GM12872 (cell line): Measurements from ENCODE around the gene LOXHD1.

ENCODE experiments used
- TF ChIP-seq, protein P1 (sequence below): IDR thresholded peaks from 3 replicates; pipeline ENCODE4 v1.5.1; 2011; ENCODE audit warnings: low read depth, mild to moderate bottlenecking, low read length, moderate library complexity; ENCODE audit not compliant: insufficient read depth

LOXHD1 gene

DNA sequence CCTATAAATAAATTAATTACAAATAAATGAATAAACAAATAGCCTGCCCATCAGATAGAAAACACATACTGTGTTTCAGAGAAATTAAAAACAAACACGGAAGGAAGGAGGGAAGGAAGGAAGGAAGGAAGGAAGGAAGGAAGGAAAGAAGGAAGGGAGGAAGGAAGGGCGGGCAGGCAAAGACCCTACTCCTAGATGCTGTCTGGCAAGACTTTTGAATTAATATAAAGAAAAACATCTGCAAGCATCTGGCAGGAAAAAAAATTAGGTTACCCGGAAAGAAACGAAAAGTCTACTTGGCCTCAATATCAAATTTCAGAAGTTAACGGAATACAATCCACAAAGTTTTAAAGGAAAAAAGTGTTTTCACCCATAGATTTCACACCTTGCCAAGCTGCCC is 49.1 kb downstream of the LOXHD1 start:
- TF ChIP-seq, protein P1, sequence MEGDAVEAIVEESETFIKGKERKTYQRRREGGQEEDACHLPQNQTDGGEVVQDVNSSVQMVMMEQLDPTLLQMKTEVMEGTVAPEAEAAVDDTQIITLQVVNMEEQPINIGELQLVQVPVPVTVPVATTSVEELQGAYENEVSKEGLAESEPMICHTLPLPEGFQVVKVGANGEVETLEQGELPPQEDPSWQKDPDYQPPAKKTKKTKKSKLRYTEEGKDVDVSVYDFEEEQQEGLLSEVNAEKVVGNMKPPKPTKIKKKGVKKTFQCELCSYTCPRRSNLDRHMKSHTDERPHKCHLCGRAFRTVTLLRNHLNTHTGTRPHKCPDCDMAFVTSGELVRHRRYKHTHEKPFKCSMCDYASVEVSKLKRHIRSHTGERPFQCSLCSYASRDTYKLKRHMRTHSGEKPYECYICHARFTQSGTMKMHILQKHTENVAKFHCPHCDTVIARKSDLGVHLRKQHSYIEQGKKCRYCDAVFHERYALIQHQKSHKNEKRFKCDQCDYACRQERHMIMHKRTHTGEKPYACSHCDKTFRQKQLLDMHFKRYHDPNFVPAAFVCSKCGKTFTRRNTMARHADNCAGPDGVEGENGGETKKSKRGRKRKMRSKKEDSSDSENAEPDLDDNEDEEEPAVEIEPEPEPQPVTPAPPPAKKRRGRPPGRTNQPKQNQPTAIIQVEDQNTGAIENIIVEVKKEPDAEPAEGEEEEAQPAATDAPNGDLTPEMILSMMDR: no peak

- TF ChIP-seq, protein P1: no peak
These were observed 55.7 kb downstream of the LOXHD1 start for GRCh38 chr18:46601141-46601805.

GRCh38 chr18:46596119-46596518 is 60.9 kb downstream of the LOXHD1 start:
- TF ChIP-seq, protein P1: no peak

DNA sequence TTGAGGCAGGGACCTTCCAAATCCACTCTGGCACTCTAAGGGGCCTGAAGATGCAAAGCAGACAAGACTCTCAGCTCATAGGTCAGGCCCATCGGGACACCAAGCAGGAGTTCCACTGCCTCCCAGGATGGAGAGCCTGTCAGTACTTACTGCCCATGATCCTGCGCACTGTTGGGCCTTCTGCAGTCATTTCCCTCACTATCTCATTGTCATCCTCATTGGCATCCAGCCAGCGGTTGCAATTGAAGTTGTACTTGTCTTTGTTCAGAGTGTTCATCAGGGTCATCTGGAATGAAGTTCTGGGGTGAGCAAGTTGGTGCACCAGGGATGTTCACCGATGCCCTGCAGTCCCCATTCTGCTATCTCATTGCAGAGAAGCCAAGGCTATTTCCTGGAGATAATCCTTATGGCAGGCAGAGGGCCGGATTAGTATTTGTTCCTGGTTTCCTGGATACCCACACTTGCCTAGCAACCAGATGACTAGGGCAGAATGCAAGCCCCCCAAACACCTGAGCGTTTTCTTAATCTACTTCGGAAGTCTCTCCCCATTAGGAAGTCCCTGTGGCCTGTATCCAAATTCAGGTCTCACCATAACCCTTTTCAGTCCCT is 65.1 kb downstream of the LOXHD1 start:
- TF ChIP-seq, protein P1: no peak

DNA sequence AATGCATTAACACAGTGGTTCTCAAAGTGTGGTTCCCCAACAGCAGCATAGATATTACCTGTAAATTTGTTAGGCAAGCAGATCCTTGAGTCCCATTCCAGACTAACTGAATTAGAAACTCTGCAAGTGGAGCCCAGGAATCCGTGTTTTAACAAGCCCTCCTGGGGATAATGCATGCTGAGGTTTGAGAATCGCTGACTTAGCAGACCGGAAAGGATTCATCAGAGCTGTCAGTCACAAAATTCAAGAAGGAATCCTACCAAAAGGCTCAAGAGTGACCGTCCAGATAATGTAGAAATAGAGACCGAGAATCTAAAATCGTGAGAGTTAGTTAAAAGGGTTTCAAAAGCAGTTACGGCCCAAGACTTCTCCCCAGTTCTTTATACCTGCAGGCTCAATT is 66.9 kb downstream of the LOXHD1 start:
- TF ChIP-seq, protein P1: no peak

DNA sequence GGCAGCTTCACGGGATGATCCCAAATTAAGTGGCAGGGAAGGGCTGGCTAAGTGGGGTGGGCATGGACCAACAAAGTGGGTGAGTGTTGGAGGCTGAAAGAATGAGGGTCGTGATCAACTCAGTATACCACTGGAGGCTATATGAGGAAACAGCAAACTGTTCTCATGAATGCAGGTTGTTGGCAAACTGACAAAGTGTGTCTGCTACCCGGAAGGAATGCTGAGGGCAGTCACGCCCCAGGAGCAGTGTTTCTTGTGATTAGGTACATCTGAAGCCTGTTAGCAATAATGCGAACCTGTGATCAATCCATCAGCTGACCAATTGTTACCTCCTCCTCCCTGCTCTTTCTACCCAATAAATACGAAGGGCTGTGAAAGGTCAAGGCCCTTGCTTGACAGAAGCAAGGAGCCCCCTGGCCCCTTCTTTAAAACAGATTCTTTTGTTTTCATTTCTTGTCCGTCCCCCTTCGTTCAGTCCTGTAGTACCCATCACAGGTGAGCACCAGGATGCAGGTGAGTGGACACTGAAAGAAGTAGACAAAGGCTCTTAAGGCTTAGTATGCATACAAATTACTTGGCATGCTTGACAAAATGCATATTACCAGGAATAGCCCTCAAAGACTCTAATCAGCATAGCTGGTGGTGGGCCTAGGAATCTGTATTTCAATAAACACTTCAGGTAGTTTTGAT is 67.9 kb downstream of the LOXHD1 start:
- TF ChIP-seq, protein P1: no peak

GRCh38 chr18:46587600-46587999 is 69.4 kb downstream of the LOXHD1 start:
- TF ChIP-seq, protein P1: no peak
